HepG2 (cell line): ENCODE measurements around the gene SLC2A10. TPM values are rescaled to one million over a fixed set of nuclear protein-coding genes. Genes with fewer than 3 reads are reported as not detected.
A peak's percentile ranks its signal among the peaks of the same experiment; 100 is the strongest.

Source experiments
- AGO1 ChIP-seq: fragments of 200-400 bp; formaldehyde crosslinking; IDR thresholded peaks from 2 replicates; pipeline ENCODE4 v1.6.1; 2017; ENCODE audit warnings: mild to moderate bottlenecking, low read depth, low read length, moderate library complexity; ENCODE audit not compliant: poor library complexity, severe bottlenecking
- FOXK1 ChIP-seq: sonication (generic); formaldehyde crosslinking; IDR thresholded peaks from 2 replicates; pipeline ENCODE4 v1.4.0; 2020; ENCODE audit warnings: low read depth, missing genetic modification reagents, borderline replicate concordance
- SETDB1 ChIP-seq: sonication (generic); formaldehyde crosslinking; IDR thresholded peaks from 2 replicates; pipeline ENCODE4 v1.5.1; 2020; ENCODE audit warnings: missing genetic modification reagents, mild to moderate bottlenecking, borderline replicate concordance
- ZNF20 ChIP-seq: sonication (generic); formaldehyde crosslinking; IDR thresholded peaks from 2 replicates; pipeline ENCODE4 v1.4.0; 2020; ENCODE audit warnings: mild to moderate bottlenecking, moderate library complexity, missing genetic modification reagents
- ZNF501 ChIP-seq: sonication (generic); formaldehyde crosslinking; IDR thresholded peaks from 2 replicates; pipeline ENCODE4 v1.5.1; 2020; ENCODE audit warnings: mild to moderate bottlenecking, moderate library complexity, missing genetic modification reagents
- ZNF644 ChIP-seq: IDR thresholded peaks from 2 replicates; pipeline ENCODE4 v1.6.1; 2016; ENCODE audit warnings: low read depth
- ZNF775 ChIP-seq: sonication (generic); formaldehyde crosslinking; IDR thresholded peaks from 2 replicates; pipeline ENCODE4 v1.4.0; 2020; ENCODE audit warnings: missing genetic modification reagents, mild to moderate bottlenecking, moderate library complexity, borderline replicate concordance
- polyA plus RNA-seq, 8 experiments: library from polyadenylated mRNA; depleted of rRNA in 3 of 8; stranded (reverse) in 7 of 8; unstranded in 1 of 8; fragments of >200 nt; fragmentation: Illumina TruSeq in 4 of 8; extraction: Trizol in 4 of 8; gene quantifications; 2 replicates each; pipeline versions ENCODE4 v1.2.1 to v1.2.3, GENCODE V29; 2011 to 2016; ENCODE audit warnings: low read depth in 4 of 8, missing spikeins in 1 of 8, mixed read lengths in 1 of 8; ENCODE audit not compliant: insufficient read depth in 1 of 8
- total RNA-seq, 5 experiments: library from RNA; depleted of rRNA; stranded (reverse); fragments of >200 nt; fragmentation: Illumina TruSeq; extraction: Trizol; gene quantifications; 2 replicates each; pipeline ENCODE4 v1.2.3, GENCODE V29; 2016; ENCODE audit warnings: low read depth in 1 of 5
- TF ChIP-seq, protein P1 (sequence below): sonication (generic); formaldehyde crosslinking; IDR thresholded peaks from 2 replicates; pipeline ENCODE4; 2020; ENCODE audit warnings: missing genetic modification reagents, mild to moderate bottlenecking, borderline replicate concordance
- TF ChIP-seq, protein P2 (sequence below): sonication (generic); formaldehyde crosslinking; IDR thresholded peaks from 2 replicates; pipeline ENCODE4 v1.5.0; 2020; ENCODE audit warnings: missing genetic modification reagents
- TF ChIP-seq, protein P3 (sequence below): sonication (generic); formaldehyde crosslinking; IDR thresholded peaks from 2 replicates; pipeline ENCODE4 v1.4.0; 2020; ENCODE audit warnings: missing genetic modification reagents

The SLC2A10 gene
- total and polyA plus RNA-seq, 2 of the 13 experiments (the other 11 are each of a cell fraction or from before 2014, with no cell fraction given), result 16.0 to 18.4 TPM

DNA sequence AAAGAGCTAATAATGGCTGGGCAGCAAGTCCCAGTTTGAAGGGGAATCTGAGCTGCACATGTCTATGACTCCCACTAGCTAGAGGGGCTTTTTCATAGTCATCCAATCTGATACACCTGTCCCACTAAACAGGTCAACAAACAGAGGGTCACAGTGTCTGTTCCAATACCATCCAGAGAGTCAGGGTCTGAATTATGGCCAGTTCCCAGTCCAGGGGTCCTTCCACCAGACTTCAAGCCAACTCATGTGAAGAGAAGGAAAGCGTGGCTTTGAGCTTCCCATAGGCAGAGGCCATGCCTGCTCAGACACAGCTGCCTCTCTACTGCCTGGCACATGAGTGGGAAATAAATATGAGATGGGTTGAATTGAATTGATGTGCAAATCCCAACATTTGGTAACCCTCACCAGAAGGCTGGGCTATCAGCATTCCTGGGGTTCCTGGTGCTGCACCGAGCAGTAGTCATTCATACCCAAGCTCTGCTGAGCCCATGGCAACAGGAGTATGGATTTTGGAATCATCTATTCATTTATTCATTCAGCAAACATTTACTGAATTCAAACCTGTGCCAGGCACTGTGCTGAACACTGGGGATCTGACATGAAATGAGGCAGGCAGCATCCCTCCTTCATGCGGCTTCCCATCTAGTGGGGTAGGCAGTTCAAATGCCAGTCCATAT is 37.4 kb upstream of the SLC2A10 start (continued):
- TF ChIP-seq, protein P1, sequence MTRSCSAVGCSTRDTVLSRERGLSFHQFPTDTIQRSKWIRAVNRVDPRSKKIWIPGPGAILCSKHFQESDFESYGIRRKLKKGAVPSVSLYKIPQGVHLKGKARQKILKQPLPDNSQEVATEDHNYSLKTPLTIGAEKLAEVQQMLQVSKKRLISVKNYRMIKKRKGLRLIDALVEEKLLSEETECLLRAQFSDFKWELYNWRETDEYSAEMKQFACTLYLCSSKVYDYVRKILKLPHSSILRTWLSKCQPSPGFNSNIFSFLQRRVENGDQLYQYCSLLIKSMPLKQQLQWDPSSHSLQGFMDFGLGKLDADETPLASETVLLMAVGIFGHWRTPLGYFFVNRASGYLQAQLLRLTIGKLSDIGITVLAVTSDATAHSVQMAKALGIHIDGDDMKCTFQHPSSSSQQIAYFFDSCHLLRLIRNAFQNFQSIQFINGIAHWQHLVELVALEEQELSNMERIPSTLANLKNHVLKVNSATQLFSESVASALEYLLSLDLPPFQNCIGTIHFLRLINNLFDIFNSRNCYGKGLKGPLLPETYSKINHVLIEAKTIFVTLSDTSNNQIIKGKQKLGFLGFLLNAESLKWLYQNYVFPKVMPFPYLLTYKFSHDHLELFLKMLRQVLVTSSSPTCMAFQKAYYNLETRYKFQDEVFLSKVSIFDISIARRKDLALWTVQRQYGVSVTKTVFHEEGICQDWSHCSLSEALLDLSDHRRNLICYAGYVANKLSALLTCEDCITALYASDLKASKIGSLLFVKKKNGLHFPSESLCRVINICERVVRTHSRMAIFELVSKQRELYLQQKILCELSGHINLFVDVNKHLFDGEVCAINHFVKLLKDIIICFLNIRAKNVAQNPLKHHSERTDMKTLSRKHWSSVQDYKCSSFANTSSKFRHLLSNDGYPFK (CRISPR knock-in tag), result no peak
- TF ChIP-seq SETDB1 (CRISPR knock-in tag), result 0 out of 2 replicates have a peak, but pooled peaks have one; percentile 6
- no peak for TF ChIP-seq FOXK1
- TF ChIP-seq ZNF20, result no peak
- no peak for TF ChIP-seq AGO1
- TF ChIP-seq, protein P2, sequence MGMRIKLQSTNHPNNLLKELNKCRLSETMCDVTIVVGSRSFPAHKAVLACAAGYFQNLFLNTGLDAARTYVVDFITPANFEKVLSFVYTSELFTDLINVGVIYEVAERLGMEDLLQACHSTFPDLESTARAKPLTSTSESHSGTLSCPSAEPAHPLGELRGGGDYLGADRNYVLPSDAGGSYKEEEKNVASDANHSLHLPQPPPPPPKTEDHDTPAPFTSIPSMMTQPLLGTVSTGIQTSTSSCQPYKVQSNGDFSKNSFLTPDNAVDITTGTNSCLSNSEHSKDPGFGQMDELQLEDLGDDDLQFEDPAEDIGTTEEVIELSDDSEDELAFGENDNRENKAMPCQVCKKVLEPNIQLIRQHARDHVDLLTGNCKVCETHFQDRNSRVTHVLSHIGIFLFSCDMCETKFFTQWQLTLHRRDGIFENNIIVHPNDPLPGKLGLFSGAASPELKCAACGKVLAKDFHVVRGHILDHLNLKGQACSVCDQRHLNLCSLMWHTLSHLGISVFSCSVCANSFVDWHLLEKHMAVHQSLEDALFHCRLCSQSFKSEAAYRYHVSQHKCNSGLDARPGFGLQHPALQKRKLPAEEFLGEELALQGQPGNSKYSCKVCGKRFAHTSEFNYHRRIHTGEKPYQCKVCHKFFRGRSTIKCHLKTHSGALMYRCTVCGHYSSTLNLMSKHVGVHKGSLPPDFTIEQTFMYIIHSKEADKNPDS (CRISPR knock-in tag), result no peak
- no peak for TF ChIP-seq ZNF501 (CRISPR knock-in tag)
- TF ChIP-seq, protein P3, sequence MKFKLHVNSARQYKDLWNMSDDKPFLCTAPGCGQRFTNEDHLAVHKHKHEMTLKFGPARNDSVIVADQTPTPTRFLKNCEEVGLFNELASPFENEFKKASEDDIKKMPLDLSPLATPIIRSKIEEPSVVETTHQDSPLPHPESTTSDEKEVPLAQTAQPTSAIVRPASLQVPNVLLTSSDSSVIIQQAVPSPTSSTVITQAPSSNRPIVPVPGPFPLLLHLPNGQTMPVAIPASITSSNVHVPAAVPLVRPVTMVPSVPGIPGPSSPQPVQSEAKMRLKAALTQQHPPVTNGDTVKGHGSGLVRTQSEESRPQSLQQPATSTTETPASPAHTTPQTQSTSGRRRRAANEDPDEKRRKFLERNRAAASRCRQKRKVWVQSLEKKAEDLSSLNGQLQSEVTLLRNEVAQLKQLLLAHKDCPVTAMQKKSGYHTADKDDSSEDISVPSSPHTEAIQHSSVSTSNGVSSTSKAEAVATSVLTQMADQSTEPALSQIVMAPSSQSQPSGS (CRISPR knock-in tag), result no peak
- no peak for TF ChIP-seq ZNF644 (CRISPR knock-in tag)
- no peak for TF ChIP-seq ZNF775
